ENCODE results near the gene HSPB3. TPM values are rescaled to one million over a fixed set of nuclear protein-coding genes. Genes with fewer than 3 reads are reported as not detected.

HSPB3 gene
- total RNA-seq, 2 donors from 2014 or later, result 338 to 442 TPM

GRCh38 chr5:54438620-54439389, 16.7 kb upstream of the HSPB3 start:
- Histone ChIP-seq H3K36me3 (no peaks in the 10 kb centered on the region), H3K4me3 (no peak overlapping the region), H3K27me3 (no peaks in the 10 kb centered on the region), H3K27ac (no peak overlapping the region), H3K4me1 (no peaks in the 10 kb centered on the region), H3K9me3 (no peaks in the 10 kb centered on the region)
- DNase-seq (ENCODE audit: low spot score), result no peak
- TF ChIP-seq CTCF (IDR thresholded peaks at IDR 0.05), result no peak

GRCh38 chr5:54440456-54440893, 15.0 kb upstream of the HSPB3 start:
- Histone ChIP-seq H3K4me3 (no peak overlapping the region), H3K36me3 (no peaks in the 10 kb centered on the region), H3K4me1 (no peaks in the 10 kb centered on the region), H3K27me3 (no peaks in the 10 kb centered on the region), H3K27ac (no peak overlapping the region), H3K9me3 (no peaks in the 10 kb centered on the region)
- DNase-seq (ENCODE audit: low spot score), result no peak
- no peak for TF ChIP-seq CTCF (IDR thresholded peaks at IDR 0.05)

GRCh38 chr5:54442271-54442670, 13.2 kb upstream of the HSPB3 start:
- Histone ChIP-seq H3K27ac (no peak overlapping the region), H3K4me3 (no peak overlapping the region), H3K27me3 (no peaks in the 10 kb centered on the region), H3K9me3 (no peaks in the 10 kb centered on the region), H3K4me1 (peaks cover 0 to 17% of the 10 kb centered on the region in 2 donors), H3K36me3 (no peaks in the 10 kb centered on the region)
- DNase-seq (ENCODE audit: low spot score), result no peak
- no peak for TF ChIP-seq CTCF (IDR thresholded peaks at IDR 0.05)

GRCh38 chr5:54443270-54443669, 12.2 kb upstream of the HSPB3 start:
- Histone ChIP-seq H3K4me3 (no peak overlapping the region), H3K9me3 (no peaks in the 10 kb centered on the region), H3K4me1 (peaks cover 0 to 23% of the 10 kb centered on the region in 2 donors), H3K27me3 (no peaks in the 10 kb centered on the region), H3K36me3 (no peaks in the 10 kb centered on the region), H3K27ac (no peak overlapping the region)
- no peak for DNase-seq (ENCODE audit: low spot score)
- TF ChIP-seq CTCF (IDR thresholded peaks at IDR 0.05), result peak in 1 of 2 donors; percentile 52

GRCh38 chr5:54445691-54446378, 9.7 kb upstream of the HSPB3 start:
- DNase-seq (ENCODE audit: low spot score), result no peak
- H3K36me3 ChIP-seq, result no peaks in the 10 kb centered on the region
- peaks cover 0 to 23% of the 10 kb centered on the region in 2 donors for H3K4me1 ChIP-seq
- no peak for TF ChIP-seq CTCF (IDR thresholded peaks at IDR 0.05)
- no peaks in the 10 kb centered on the region for H3K27me3 ChIP-seq
- no peaks in the 10 kb centered on the region for H3K9me3 ChIP-seq
- H3K27ac ChIP-seq, result peak overlapping the region; percentile 39 to 76
- H3K4me3 ChIP-seq, result no peak overlapping the region

All from right atrium auricular region (tissue), 2 donors.